Loucy (cell line): ENCODE data around the gene PSMB3.

ENCODE experiments used
- H2AFZ ChIP-seq: fragments of 200-600 bp; sonication (generic); 2 replicates; pipeline ENCODE4 v1.6.0; 2016; ENCODE audit warnings: antibody characterized with exemption, mild to moderate bottlenecking, low read length, moderate library complexity
- H3F3A ChIP-seq: fragments of 200-600 bp; 2 replicates; pipeline ENCODE4 v1.6.0; 2016; ENCODE audit warnings: antibody characterized with exemption, low read depth, mild to moderate bottlenecking
- H3K27me3 ChIP-seq: fragments of 200-600 bp; sonication (generic); 2 replicates; pipeline ENCODE4 v1.6.1; 2014; ENCODE audit warnings: low read length, mild to moderate bottlenecking; ENCODE audit not compliant: insufficient read depth, poor library complexity, severe bottlenecking
- H3K36me3 ChIP-seq: fragments of 200-600 bp; sonication (generic); 2 replicates; pipeline ENCODE4 v1.6.1; 2016; ENCODE audit warnings: low read length; ENCODE audit not compliant: insufficient read depth
- H3K4me1 ChIP-seq: fragments of 200-600 bp; sonication (generic); 2 replicates; pipeline ENCODE4 v1.5.1; 2014; ENCODE audit warnings: low read length, mild to moderate bottlenecking; ENCODE audit not compliant: insufficient read depth, poor library complexity, severe bottlenecking
- H3K4me2 ChIP-seq: fragments of 200-600 bp; sonication (generic); 2 replicates; pipeline ENCODE4 v1.6.0; 2014; ENCODE audit warnings: antibody characterized with exemption, low read length, low read depth, mild to moderate bottlenecking; ENCODE audit not compliant: poor library complexity, severe bottlenecking
- H3K4me3 ChIP-seq: fragments of 200-600 bp; sonication (generic); 2 replicates; pipeline ENCODE4 v1.5.1; 2014; ENCODE audit warnings: low read length, mild to moderate bottlenecking, mixed read lengths; ENCODE audit not compliant: poor library complexity, severe bottlenecking
- H3K79me2 ChIP-seq: fragments of 200-600 bp; sonication (generic); 2 replicates; pipeline ENCODE4 v1.6.1; 2014; ENCODE audit warnings: low read length; ENCODE audit not compliant: insufficient read depth
- H3K9ac ChIP-seq: fragments of 200-600 bp; sonication (generic); 2 replicates; pipeline ENCODE4 v1.6.0; 2014; ENCODE audit warnings: mild to moderate bottlenecking, low read depth, low read length, moderate library complexity; ENCODE audit not compliant: poor library complexity, severe bottlenecking
- H3K9me2 ChIP-seq: fragments of 200-600 bp; sonication (generic); replicated peaks from 2 replicates; pipeline ENCODE4 v1.6.1; 2016; ENCODE audit warnings: low read depth, low read length, mixed read lengths
- H3K9me3 ChIP-seq: fragments of 200-600 bp; sonication (generic); 2 replicates; pipeline ENCODE4 v1.6.1; 2014; ENCODE audit warnings: mild to moderate bottlenecking, antibody characterized with exemption, low read length, low read depth; ENCODE audit not compliant: insufficient read depth
- H4K20me1 ChIP-seq: fragments of 200-600 bp; sonication (generic); 2 replicates; pipeline ENCODE4 v1.6.0; 2014; ENCODE audit warnings: antibody characterized with exemption, low read length, mild to moderate bottlenecking; ENCODE audit not compliant: insufficient read depth, poor library complexity, severe bottlenecking
- CTCF ChIP-seq: fragments of 200-600 bp; sonication (generic); conservative IDR thresholded peaks from 2 replicates; pipeline ENCODE4 v1.5.1; 2014; ENCODE audit warnings: mild to moderate bottlenecking, antibody characterized with exemption, low read length
- EZH2phosphoT487 ChIP-seq: fragments of 200-600 bp; IDR thresholded peaks from 2 replicates; pipeline ENCODE4 v1.6.1; 2018; ENCODE audit warnings: antibody characterized with exemption, mild to moderate bottlenecking, moderate library complexity, borderline replicate concordance

PSMB3 gene

GRCh38 chr17:38741461-38741860 is 11.1 kb upstream of the PSMB3 start:
- Histone ChIP-seq H3K9me2 (no peaks in the 10 kb centered on the region), H3K36me3 (peaks cover 6% of the 10 kb centered on the region; the same call in 1 of the 2 replicates), H4K20me1 (peaks cover 5% of the 10 kb centered on the region), H2AFZ (no peak overlapping the region), H3K27me3 (no peaks in the 10 kb centered on the region), H3K9ac (peak overlapping the region; percentile 38), H3F3A (no peaks in the 10 kb centered on the region), H3K4me2 (peak overlapping the region; percentile 61), H3K4me3 (no peak overlapping the region), H3K9me3 (no peaks in the 10 kb centered on the region), H3K4me1 (peaks cover 39% of the 10 kb centered on the region), H3K79me2 (peaks cover 52% of the 10 kb centered on the region; the same call in 1 of the 2 replicates)
- TF ChIP-seq CTCF (no peak), EZH2phosphoT487 (no peak)

GRCh38 chr17:38741921-38742410 is 10.6 kb upstream of the PSMB3 start:
- H3K4me1 ChIP-seq = peaks cover 44% of the 10 kb centered on the region
- TF ChIP-seq EZH2phosphoT487 = no peak
- no peak for TF ChIP-seq CTCF
- no peaks in the 10 kb centered on the region for H3K9me3 ChIP-seq
- H3K4me3 ChIP-seq = peak overlapping the region; percentile 37
- peak overlapping the region; percentile 38 for H3K9ac ChIP-seq
- H2AFZ ChIP-seq = no peak overlapping the region
- peaks cover 6% of the 10 kb centered on the region; the same call in 1 of the 2 replicates for H3K36me3 ChIP-seq
- no peaks in the 10 kb centered on the region for H3K9me2 ChIP-seq
- no peaks in the 10 kb centered on the region for H3F3A ChIP-seq
- H3K27me3 ChIP-seq = no peaks in the 10 kb centered on the region
- H3K79me2 ChIP-seq = peaks cover 57% of the 10 kb centered on the region
- H3K4me2 ChIP-seq = peak overlapping the region; percentile 61
- H4K20me1 ChIP-seq = peaks cover 10% of the 10 kb centered on the region

DNA sequence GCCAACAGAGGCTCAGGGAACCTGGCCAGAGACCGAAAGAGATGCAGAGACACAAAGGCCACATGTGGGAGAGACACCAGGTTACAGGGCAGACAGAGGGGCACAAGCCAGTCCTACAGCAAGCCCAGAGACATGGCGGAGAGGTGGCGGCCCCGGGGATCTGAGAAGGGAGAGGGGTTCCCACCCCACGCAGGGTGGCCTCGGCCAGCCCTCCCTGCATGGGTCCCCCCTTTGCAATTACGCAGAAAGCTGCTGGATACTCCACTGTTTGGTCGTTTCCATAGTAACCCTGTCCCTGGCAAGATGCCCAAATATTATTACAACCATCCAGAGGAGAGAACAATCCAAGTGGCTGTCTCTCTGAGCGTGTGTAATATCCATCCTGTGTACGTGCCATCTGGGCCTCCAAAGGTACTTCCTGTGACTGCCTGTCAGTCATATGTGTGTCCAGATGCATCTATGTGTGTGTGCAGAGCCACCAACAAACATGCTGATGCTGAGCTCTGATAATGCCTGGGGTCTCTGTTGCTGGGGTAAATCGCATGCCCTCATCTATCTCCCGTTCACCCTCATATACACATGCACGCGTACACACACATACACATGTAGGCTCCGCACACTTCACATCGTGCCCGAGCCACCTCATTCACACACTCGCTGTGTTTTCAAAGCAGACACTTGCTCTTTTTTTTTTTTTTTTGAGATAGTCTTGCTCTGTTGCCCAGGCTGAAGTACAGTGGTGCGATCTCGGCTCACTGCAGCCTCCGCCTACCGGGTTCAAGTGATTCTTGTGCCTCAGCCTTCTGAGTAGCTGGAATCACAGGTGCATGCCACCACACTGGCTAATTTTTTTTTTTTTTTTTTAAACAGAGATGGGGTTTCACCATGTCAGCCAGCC is 9.9 kb upstream of the PSMB3 start:
- Histone ChIP-seq H3K79me2 (peaks cover 64% of the 10 kb centered on the region), H3K9me3 (no peaks in the 10 kb centered on the region), H3K27me3 (no peaks in the 10 kb centered on the region), H3K9me2 (no peaks in the 10 kb centered on the region), H3K36me3 (peaks cover 6% of the 10 kb centered on the region; the same call in 1 of the 2 replicates), H3K4me1 (peaks cover 47% of the 10 kb centered on the region), H3K9ac (peak overlapping the region; percentile 38), H2AFZ (no peak overlapping the region), H3K4me3 (peak overlapping the region; percentile 37), H4K20me1 (peaks cover 11% of the 10 kb centered on the region), H3F3A (no peaks in the 10 kb centered on the region), H3K4me2 (peak overlapping the region; percentile 61)
- TF ChIP-seq EZH2phosphoT487 (no peak), CTCF (no peak)
